Stimulated activated CD4-positive, alpha-beta T cell treated with anti-CD3 and anti-CD28 coated beads, TNF-alpha, amount 100 ng/mL, for 1 hour (primary cell): ENCODE results near the gene NBR1.
"Not testable (repeated sequence)": the region's sequence is repeated elsewhere in the genome, so short reads cannot be mapped to it uniquely, and the experiment has no call there.

ENCODE experiments used
- DNase-seq, 3 donors: peaks; one replicate each; pipeline ENCODE4 v3.0.0-alpha.2; 2020; ENCODE audit warnings: low read depth in 3 of 3, low spot score in 1 of 3

The NBR1 gene

DNA sequence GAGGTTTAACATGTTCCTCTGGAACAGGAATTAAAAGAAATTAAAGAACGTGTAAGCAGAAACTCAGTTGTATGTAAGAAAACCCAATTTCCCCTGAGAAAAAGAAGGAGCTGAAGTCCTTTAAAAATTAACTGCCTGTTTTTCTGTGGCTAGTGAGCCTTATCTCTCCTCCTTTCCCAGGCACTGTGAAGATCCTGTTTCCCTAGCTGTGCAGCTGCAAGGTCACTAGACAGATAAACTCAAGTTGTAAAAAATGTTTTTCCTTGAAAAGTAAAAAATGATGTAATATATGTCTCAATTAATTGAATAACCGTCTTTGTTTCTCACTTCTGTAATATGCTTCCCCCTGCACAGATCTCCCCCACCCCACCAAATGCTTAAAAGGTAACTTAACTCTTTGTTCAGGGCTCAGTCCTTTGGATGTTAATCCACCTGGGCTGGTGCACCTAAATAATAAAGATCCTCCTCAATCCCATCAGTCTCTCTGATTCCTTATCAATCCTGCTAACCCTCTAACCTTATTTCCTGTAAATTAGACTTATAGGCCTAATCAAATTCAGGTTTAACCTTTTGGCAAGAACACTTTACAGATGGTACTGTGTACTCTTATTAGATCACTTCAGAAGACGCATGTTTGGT is 17.7 kb upstream of the NBR1 start:
- DNase-seq: not testable (repeated sequence)

DNA sequence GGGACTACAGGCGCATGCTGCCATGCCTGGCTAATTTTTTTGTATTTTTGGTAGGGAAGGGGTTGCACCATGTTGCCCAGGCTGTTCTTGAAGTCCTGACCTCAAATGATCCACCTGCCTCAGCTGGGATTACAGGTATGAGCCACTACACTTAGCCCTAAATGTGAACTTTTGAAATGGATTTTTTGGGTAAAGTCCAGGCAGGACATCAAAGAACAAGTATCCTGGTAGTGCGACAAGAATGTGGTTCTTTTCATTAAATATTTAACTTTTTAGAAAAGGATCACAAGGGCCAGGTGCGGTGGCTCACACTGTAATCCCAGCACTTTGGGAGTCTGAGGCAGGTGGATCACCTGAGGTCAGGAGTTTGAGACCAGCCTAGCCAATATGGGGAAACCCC is 15.3 kb upstream of the NBR1 start:
- no peak for DNase-seq

DNA sequence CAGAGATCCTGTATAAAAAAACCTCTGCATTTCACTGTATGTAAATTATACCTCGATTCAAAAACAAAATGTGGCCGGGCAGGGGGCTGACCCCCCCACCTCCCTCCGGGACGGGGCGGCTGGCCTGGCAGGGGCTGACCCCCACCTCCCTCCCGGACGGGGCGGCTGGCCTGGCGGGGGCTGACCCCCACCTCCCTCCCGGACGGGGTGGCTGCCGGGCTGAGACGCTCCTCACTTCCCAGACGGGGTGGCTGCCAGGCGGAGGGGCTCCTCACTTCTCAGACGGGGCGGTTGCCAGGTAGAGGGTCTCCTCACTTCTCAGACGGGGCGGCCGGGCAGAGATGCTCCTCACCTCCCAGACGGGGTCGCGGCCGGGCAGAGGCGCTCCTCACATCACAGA is 11.8 kb upstream of the NBR1 start:
- not testable (repeated sequence) for DNase-seq

DNA sequence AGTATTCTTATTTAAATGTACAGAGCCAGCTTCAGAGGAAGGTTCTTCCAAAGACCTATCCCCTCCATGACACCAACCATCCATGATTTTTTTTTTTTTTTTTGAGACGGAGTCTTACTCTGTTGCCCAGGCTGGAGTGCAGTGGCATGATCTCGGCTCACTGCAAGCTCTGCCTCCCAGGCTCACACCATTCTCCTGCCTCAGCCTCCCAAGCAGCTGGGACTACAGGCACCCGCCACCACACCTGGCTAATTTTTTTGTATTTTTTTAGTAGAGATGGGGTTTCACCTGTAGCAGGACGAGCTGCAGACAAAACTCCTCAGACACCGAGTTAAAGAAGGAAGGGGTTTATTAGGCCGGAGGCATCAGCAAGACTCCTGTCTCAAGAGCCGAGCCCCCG is 11.1 kb upstream of the NBR1 start:
- not testable (repeated sequence) for DNase-seq

DNA sequence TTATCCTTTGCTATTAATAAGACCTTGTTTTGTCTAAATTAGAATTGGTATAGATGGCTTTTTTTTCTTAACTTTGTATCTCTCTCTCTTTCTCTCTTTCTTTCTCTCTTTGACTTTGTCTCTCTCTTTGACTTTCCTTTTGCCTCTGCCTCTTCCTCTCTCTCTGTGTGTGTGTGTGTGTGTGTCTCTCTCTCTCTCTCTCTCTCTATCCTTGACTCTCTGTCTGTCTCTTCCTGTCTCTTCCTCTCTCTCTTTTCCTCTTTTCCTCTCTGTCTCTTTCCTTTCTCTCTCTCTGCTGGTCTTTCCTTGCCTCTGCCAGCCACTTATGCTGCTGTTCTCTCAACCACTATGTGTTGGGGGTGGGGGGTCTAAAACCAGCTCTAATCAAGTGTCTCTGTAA is 5.0 kb upstream of the NBR1 start:
- DNase-seq: not testable (repeated sequence)

DNA sequence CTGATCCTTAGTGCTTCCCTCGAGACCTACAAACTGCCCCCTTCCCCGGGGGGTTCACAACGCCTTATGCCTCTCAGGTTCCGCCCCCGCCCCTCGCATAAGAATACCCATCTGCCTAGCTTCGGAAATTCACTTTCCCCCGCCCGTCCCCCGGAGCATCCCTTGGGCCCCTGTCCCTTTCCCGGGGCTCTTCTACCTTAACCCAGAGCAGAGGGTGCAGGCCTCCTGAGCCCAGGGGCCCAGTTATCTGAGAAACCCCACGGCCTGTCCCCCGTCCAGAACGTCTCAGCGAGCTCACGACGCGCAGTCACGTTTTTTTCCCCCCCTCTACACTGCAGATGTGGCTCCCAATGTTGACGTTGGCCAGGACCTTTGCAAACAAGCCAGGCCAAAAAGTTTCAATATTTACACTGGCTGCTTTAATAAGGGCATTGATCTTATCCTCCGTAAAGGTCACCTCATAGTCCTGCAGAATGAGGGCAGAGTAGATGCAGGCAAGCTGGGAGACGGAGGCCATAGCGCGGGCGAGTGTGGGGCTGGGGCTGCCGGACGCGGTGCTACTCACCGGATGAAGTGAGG is 1.4 kb upstream of the NBR1 start:
- peak in 1 of 3 donors; percentile 8 for DNase-seq

DNA sequence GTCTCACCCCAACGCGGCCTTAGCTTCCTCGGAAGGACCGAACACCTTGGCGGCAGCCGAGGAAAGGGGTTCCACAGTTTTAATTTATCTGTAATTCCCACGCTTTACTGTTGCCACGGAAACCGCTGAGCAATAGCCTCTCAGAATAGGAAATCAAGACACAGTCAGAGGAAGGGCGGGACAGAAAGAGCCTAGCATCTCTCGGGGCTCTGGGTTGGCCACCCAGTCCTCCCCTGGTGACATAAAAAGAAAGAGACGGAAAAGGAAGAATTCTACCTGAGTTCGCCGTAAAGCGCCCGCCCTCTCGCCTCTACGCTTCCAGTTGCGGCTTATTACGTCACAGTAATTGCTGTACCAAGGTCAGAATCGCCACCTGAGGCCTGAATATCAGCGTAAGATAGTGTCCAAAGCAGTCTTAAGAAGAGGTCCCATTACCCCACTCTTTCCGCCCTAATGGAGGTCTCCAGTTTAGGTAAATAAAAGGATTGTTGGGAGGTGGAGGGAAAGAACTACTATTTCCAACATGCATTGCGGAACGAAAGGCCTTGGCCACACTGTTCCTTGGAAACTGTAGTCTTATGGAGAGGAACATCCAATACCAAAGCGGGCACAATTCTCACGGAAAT is 761 bp upstream of the NBR1 start:
- peak; percentile 64 to 71 (median 67) for DNase-seq

DNA sequence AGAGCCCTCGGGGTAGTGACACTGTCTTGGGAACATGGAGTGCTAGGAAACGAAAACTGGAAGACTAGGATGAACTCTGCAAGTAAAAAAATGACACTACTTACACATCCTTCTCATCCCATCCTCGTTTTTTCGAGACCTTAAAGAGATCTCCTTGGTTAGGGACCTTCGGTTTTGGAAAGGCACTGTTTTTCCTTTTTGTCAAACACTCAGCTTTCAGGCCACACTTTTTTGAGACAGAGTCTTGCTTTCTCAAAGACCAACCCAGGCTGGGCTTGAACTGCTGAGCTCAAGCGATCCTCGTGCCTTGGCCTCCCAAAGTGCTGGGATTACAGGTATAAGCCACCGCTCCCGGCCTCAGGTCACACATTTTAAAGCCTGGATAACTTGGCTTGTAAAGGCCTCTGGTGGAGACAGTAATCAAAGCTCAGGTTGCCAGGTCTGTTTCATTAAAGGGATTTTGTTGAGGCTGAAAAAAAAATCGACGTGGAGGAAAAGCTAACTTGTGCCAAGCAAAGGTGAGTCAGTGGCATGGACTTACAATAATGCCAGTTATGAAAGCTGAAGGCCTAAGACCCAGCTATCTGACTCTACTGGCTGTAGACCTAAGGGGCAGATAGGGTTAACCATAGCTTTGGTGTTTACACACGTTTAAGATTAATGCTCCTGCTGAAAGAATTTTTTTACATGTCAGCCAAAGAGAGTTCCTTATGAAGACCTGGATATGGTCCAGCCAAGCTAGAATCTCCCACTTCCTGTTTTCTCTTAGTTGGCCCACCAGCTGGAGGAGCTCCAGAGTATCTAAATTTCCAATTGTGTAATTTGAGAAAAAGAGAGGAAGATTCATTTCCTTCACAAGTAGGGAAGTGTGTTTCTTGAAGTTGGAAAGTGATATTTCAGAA is 823 bp downstream of the NBR1 start:
- no peak for DNase-seq

DNA sequence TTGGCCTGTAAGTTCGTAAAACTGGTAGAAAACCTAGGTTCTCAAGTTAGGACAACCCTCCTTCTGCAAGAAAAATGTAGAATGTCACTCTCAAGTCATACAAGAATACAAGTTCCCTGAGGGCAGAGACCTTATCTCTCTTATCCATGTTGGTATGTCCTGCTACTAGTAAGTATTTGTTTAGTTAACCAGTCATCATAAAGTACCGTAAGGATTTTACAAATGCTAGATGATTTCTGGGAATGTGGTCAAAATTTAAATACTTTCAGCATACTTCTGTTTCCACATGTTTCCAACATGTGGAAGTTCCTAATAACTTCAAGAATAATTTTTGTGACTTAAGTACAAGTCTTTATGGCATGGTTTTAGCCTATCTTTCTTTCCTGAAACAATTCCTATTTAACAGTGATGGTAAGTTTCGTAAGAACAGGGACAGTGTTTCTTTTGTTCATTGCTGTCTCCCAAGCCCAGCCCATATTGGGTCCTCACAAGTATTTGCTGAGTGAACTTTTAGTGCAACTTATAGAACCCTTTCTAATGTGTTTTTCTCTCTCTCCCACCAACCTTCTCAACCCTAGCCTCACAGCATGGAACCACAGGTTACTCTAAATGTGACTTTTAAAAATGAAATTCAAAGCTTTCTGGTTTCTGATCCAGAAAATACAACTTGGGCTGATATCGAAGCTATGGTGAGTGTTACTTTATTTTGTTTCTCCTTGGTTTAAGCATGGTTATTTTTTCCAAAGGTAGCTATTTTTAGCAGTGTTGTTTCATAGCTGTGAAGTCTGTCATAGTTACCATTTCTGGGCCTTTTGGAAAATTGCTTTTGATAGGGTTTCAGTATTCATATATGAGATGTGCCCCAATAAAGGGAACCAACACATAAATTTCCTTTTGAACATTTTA is 4.5 kb downstream of the NBR1 start:
- no peak for DNase-seq

DNA sequence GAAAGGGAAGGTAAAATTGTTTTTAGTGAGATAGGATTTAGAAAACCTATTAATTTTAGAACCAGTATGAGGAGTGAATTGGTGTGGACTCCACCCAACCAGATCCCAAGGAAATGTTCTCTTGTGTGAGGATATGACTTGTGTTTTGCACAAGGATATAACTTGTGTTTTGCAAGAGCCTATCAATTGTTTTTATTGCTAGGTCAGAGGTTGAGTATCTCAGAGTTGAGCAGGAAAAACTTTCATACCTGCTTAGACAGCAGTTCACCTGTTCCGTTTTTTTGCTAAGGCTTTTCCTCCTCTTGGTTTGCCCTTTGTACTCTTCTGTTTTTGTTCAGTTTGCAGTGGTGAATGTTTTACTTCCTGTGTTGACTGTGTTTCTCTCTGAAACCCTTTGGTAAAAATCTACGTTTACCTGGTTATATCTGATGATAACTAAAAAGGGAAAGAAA is 5.1 kb downstream of the NBR1 start:
- DNase-seq: no peak

DNA sequence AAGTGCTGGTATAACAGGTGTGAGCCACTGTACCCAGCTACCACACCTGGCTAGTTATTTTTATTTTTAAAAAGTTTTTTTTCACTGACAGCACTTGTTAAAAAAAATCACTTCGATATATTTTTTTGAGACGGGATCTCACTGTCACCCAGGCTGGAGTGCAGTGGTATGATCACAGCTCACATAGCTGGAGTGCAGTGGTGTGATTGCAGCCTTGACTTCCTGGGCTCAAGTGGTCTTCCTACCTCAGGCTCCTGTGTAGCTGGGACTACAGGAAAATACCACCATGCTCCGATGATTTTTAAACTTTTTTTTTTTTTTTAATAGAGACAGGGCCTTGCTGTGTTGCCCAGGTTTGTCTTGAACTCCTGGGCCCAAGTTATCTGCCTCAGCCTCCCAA is 12.9 kb downstream of the NBR1 start:
- DNase-seq: no peak

DNA sequence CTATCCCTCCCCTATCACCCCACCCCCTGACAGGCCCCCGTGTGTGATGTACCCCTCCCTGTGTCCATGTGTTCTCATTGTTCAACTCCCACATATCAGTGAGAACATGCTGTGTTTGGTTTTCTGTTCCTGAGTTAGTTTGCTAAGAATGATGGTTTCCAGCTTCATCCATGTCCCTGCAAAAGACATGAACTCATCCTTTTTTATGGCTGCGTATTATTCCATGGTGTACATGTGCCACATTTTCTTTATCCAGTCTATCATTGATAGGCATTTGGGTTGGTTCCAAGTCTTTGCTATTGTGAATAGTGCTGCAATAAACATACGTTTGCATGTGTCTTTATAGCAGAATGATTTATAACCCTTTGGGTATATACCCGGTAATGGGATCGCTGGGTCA is 15.6 kb downstream of the NBR1 start:
- not testable (repeated sequence) for DNase-seq

DNA sequence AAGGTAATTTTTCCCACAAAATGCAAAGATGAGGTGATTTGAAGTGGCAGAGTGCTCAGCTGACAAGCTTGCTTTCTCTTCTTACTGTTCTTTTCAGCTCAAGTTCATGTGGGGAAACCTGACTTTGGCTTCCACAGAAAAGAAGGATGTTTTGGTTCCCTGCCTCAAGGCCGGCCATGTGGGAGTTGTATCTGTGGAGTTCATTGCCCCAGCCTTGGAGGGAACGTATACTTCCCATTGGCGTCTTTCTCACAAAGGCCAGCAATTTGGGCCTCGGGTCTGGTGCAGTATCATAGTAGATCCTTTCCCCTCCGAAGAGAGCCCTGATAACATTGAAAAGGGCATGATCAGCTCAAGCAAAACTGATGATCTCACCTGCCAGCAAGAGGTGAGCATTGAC is 22.2 kb downstream of the NBR1 start:
- DNase-seq: no peak

DNA sequence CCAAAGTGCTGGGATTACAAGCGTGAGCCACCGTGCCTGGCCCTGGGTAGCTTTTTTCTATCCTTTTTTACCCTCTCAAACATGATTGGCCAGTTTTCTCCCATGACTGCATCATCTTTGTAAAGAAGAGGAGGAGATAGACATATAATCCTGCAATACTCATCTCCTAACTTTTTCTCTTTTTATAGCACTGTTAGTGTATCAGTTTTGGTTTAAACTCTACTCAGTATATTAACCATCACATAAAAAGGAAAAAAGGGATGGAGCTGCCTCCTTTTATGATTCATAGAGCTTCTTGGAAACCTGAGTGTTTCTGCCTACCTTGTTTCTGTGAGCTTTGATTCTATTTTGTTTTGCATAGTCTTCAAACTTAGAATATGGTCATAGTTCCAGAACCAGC is 28.6 kb downstream of the NBR1 start:
- no peak for DNase-seq

DNA sequence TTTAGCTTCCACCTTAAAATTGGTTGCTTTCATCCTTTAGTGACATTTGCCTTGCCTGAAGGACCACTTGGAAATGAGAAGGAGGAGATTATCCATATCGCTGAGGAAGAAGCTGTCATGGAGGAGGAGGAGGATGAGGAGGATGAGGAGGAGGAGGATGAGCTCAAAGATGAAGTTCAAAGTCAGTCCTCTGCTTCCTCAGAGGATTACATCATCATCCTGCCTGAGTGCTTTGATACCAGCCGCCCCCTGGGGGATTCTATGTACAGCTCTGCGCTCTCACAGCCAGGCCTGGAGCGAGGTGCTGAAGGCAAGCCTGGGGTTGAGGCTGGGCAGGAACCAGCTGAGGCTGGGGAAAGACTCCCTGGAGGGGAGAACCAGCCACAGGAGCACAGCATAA is 29.1 kb downstream of the NBR1 start:
- DNase-seq: no peak

DNA sequence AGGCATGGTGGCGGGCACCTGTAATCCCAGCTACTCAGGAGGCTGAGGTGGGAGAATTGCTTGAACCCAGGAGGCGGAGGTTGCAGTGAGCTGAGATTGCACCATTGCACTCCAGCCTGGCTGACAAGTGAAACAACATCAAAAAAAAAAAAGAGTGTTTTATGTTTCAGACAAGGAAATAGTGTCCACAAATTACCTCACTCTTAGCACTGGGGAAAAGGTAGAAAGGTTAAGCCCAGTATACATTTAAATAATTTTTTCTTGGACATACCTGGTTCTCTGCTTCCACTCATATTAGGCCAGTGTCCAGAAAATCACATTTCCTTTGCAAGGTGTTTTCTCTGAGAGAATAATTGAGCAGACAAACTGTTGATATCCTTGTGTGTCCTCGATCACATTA is 32.0 kb downstream of the NBR1 start:
- DNase-seq: not testable (repeated sequence)

DNA sequence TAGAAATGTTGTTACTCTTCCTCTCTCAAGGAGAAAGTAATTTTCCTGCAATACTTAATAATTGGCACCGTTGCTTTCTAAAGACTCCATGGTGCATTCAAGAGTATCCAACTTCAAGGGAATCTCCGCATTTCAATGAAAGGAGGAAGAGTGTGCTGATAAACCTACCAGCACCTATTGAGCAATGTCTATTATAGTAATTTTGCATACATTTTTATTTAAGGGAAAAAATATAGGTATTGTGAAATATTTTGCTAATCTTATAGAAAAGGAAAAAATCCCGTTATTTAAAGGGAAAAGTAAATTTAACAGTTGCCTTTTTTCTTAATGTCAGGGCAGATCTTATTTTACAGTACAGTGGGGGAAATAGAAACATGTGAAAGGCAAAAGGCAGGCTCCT is 39.6 kb downstream of the NBR1 start:
- DNase-seq: no peak

DNA sequence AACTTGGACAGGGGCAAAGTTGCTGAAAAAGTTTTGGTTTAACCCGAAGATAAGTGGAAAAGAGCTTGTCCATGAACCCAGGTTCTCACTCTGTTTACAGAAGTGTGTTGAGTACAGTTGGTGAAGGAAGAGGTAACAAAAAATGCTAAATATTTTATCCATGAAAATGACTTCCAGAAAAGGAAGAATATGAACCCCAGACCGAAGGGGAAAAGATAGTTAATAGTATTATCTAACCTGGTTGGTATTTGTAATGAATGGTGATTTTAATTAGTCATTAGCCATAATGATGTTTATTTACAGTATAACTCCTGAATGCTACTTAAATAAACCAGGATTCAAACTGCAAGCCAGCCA is 40.1 kb downstream of the NBR1 start:
- DNase-seq: no peak

DNA sequence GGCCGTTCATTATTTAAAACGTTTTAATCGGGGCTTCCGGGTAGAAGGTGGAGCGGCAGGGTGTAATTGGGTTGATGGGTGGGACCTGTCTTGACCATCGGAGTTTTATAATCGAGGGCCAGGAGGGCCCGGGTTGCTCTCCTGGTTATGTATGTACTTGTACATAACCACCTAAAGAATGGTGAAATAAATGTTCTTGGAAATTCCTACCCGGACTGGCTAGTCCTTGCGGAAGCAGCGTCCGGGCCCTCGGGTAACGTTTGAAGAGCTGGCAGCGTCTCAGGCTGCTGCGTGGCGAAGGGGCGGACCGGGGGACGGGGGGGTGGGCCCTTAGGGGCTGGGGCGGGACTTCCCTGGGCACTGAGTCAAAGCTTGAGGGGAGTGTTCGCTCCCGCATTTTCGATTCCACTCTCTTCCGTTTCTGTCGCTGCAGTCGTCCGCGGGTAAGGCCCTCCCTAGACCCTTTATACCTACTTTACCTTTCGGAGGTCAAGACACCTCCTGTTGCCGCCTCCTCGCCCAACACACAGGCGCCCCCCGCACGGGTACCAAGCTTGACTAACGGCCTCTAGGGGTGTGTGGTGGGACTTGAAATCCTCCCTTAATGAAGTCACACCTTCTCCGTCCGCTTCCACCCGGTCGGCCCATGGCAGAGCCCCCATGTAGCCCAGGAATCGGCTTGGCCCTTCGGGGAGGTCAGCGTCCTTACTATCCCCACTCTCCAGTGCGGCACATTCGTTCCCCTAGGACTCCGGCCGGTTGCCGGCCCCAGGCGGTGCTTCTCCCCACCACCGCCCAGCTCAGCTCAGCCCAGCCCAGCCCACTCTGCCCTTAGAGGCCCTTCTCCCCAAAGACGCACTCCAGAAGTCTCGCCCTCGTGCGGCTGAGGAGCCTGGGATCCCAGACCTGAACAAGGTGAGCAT is 40.7 kb downstream of the NBR1 start, which contains the start of gene TMEM106A:
TSS of gene TMEM106A (plus strand) at position 396 of the 923 bp plus-strand sequence. CDS start 1,167 bp downstream, outside the sequence.
- DNase-seq: peak; percentile 21 to 55 (median 49)
